ENCODE results near the gene KRT73.

Gene KRT73

DNA sequence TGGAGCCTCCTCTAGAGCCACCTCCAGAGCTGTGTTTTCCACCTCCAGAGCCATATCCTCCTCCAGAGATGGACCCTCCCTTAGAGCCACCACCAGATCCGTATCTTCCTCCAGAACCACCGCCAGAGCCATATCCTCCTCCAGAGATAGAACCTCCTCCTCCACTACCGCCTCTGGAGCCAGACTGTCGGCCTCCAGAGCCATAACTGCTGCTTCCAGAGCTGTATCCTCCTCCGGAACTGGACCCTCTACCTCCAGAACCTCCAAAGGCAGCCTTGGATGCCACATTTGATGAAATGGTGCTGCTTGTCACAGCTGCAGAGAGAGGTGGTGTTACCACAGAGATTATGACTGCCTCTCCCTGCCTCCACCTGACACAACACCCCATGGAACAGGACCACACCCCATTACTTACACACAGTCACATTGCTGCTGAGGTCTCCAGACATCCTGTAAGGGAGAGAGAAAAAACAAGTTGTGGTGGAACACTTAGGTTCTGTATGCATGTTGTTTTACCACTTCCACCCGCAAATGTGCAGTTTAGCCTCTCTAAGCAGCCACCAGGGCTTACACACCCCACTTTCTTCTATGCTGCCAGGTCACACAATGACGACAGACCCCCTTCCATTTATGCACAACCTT is 26.9 kb upstream of the KRT73 start:
- peak; percentile 74 for DNase-seq

DNA sequence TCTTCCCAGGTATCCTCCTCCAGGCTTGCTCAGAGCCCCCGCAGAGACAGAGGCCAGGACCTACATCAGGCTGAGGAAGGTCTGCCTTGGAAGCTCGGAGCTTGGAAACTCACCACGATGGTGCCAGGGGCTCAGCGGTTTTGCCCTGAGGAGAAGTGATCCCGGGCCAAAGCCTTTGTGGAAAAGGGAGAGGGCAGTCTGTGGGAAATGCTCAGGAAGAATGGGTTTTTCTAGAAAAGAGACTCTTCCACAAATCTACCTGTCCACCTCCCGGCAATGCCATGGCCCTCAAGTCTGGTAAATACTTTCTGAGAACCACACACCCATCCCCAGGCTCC is 25.7 kb upstream of the KRT73 start:
- no peak for DNase-seq

DNA sequence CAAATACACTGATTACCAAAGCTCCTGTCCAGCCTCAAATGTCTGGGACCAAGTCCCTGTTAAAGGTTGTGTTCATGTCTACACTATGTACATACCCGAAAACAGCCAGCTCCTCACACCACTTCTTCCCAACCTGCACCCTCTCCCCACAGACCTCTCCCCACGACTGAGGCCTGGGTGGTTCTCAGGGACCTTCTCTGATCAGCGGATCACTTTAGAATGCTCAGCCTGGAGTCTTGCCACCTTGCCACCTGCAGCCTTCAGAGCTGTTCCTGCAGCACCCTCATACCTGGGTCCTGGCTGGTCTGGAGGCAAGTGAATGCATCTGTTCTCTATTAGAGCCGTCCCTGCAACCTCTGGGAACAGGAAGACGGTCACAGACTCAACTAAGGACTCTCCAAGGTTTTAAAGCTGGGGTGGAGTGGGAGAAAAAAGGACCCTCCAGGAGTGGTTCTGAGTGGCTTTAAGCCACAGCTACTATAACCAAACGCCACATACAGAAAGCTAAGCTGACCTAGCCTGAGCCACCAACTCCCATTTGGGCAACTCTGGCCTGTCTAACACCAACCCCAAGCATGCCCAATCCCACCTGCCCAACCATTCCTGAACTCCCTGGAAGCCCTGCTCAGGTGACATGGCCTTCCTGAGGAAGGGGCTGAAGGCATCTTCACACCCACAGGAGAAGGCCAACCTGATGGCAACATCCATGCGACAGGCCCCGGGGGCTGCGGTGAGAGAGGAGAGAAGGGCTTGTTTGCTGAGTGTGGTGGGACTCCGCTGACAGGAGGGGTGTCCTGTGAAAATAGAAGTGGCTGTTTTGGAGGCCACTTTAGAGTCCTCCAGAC is 25.1 kb upstream of the KRT73 start:
- no peak for DNase-seq

DNA sequence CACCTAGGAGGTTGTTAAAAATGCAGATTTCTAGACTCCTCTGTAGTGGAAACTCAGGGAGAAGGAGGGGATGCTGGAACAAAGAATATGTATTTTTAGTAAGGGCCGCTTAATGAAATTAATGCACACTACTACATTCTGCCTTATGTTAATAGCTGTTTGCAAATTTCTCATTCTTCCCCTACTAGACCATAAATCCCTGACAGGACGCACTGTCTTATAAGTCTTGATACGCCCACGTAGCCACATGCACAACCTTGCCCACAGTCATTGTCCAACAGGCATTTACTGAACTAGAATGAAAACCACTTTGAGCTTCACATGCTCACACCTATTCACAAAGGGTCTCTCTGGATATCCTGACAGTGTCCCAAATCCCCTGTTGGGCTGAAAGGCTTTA is 23.1 kb upstream of the KRT73 start:
- no peak for DNase-seq

DNA sequence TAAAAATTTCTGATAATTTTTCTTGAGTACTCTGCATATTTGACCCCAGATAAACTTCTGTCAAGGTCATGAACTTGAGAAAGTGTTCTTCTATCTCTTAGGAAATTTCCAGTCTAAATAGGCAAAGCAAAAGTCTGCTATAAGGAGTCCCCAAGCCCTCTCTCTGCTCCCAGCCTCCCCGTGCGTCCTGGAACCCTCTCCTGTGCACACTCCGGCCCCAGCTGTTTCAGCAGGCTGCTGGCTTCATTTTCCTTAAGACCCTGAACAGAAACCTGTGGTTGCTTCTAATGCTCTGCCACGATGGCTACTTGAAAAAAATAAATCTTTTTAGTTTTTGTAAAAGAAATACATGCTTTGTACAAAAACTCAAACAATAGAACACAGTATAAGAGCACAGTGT is 18.9 kb upstream of the KRT73 start:
- DNase-seq = no peak

DNA sequence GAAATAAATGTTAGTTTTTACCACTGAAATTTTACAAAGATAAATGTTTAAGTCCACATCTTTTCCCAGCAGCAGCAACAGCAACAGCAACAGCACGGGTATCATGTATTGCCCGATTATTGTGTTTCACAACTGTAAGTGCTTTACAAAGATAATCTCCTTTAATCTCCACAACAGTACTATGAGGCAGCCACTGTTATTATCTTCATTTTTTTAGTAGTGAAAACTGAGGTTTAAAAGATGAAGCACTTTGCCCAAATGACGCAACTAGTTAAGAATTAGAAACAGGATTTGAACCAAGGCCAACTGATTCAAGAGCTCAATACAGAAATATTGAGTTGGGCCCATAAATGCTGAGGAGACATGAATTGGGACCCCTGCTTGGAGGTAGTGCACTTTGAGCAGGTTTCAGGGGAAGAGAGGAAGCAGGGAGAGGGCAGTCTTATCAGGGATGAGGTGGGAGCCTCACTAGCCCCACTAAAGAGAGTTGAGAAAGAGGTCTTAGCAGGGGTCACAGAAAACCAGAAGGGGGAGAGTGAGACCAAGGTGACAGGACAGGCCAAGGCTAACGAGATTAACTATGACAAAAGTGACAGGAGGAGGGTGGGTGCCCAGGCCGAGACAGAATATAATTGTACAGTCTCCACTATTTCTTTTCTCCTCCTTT is 18.4 kb upstream of the KRT73 start:
- no peak for DNase-seq

DNA sequence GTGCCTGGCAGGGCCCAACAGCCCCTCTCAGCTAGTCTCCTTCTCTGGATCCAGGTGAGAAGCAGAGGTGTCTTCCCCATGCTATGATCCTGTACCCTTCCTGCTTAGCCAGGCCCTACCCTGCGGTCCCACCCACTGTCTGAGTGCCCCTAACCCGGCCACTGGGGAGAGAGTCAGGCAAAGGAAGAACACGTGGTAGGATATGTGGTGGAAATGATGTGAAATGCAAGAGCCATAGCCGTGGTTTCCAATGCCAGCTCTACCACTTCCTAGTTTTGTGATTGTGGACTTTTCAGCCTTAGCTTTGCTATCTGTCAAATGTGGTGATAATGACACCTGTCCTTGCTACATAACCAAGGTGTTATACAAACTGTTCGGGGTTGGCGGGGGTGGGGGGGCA is 17.8 kb upstream of the KRT73 start:
- no peak for DNase-seq

DNA sequence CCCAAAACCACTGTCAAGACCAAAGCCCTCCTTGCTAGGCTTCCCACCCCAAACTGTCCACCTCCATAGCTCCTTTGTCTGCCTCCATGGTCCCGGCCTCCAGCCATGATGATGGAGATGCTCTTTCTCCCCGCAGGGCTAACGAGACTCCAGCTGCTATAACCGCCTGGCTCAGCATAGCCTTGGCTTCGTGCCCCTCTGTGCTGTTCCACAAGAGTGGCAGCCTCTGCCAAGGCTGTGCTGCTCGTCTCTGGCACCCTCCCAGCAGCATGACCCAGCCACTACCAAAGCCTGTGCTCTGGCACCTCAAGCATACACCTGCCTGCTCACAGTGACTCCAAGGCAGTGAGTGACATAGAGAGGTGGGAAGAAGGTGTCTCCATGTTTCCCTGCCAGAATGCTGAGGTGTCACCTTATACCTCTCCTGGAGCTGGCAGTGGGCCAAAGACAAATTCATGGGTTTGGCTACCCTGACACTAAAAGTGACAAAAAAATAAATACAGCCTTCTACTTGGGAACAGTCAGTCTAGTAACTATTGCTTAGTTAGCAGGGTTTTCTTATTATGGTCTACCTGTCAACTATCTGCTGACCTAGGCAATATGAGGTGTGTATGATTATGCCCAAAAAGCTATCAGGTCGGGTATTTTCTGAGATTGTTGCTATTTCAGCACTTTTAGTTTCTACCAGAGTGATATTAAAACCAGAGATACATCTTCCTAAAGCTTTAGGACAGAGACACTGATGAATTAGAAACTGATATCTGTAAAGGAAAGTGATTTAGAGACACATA is 16.1 kb upstream of the KRT73 start:
- peak; percentile 31 for DNase-seq

DNA sequence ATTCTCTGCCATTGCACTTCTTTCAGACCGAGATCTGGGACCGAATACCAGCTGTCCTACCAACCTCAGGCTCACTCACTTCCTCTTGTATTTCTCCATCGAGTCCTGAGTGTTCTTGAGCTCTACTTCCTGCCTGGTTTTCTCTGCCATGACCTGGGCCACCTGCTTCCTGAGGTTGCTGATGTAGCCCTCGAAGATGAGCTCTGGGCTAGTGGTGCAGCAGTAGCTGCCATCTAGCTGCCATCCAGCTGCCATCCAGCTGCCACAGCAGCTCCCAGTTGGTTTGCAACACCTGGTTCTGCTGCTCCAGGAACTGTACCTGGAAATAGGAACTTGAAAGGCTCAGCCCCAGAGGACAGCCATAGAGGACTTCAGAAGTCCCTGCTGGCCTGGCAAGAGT is 15.0 kb upstream of the KRT73 start:
- no peak for DNase-seq

DNA sequence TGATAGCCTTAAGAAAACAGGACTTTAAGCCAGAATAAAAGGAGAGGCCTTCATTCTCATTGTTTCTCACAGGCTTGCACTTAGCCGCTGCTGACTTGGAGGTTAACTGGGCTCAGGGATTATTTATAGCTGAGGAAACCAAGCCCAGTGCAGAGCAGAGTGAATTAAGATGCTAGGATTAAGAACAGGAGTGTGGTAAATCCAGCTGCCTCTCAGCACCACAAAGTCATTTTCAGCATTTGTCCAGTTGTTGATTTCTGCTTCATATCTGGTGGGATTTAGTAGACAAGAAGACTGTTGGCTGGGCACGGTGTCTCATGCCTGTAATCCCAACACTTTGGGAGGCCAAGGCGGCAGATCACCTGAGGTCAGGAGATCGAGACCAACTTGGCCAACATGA is 14.3 kb upstream of the KRT73 start:
- no peak for DNase-seq

DNA sequence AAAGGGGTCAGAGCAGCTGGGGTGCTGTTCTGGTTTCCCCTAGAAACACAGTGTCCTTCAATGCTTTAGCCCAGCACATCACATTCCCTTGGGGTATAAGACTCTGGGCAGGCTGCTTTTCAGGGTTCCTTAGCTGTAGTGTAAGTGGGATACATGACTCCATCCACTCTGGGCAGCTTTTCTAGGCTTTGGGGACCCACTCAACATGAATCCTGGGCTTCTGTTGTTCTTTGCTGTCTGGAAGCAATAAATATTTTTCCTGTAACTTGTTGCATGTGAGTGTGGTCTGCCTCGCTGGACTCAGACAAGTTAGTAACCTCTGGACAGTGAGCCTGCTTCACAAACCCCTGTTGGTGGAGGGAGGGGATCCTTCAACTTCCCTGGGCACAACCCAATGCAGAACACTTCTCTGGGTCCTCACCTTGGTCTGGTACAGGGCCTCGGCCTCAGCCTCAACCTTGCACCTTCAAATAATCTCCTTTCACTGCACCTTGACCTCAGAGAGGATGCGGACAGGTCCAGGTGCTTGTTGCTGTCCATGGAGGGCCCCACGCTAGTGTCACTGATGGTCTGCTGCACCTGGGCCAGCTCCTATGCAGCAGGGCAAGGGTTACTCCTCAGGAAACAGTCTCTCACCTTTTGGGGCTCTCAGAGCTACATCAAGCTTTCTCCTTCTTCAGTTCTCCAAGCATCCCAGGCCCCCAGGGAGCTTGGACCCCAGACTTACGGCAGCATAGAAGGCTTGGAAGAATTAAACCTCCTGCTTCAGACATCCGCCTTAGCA is 13.5 kb upstream of the KRT73 start:
- no peak for DNase-seq

DNA sequence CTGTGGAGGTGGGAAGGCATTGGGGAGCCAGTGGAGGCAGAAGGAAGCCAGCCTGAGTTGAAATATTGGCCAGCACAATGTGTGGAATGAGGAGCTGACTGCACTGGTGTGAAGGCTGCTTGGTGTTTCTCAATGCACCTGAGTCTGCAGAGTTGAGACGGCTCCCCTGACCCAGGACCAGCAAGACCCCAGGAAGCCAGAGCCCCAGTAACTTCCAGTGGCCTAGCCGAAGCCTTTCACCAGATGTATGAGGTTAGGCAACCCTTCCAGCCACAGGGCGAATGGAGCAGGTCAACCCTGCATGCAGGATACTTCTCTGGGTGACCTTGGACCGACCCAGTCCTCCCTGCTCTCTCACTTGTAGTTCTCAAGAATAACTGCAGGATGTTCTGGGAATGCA is 12.9 kb upstream of the KRT73 start:
- DNase-seq = no peak

DNA sequence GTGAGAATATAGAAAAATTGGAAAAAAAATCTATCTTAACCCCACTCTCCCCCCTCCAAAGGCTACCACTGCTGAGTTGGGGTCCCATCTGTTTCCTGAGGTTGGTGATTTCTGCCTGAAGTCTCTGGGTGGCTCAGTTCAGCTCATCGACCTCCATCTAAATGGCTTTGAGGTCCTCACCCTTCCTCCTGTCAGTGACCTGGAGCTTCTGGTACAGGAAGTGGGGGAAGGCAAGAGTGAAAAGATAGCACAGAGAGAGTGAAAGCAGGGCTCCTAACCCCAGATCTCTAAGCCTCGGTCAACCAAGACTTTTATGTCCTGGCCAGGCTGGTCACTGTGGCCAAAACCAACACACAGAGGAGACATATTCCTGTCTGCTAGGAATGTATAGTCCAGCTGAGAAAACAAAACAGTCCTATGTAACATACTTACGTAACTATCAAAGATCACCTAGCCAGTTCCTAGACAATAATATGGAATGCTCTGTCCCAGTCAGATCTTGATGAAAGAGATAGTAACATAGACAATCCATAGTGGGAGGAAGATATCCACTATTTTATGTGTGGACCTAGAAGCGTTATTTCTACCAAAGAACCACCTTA is 12.3 kb upstream of the KRT73 start:
- no peak for DNase-seq

DNA sequence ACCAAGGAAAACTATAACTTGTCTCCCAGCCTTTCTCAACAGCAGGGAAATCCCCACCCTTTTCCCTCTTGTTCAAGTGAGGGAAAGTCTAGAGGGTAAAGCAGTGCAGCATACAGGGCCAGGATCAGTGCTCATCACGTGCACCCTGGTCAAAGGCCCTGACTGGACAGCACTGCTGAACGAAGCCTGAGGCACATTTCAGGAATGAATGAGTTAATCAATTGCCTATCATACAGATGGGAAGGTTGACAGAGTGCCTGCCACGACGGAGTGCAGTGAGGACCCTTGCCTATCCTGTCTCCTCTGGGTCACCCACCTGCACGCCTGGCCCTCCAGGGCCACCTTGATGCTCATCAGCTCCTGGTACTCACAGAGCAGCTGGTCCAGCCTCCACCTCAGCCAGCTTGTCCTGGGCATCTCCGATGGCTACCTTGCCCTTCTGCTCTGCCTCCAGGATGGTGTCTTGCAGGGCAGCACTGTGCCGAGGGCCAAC is 11.7 kb upstream of the KRT73 start:
- no peak for DNase-seq

DNA sequence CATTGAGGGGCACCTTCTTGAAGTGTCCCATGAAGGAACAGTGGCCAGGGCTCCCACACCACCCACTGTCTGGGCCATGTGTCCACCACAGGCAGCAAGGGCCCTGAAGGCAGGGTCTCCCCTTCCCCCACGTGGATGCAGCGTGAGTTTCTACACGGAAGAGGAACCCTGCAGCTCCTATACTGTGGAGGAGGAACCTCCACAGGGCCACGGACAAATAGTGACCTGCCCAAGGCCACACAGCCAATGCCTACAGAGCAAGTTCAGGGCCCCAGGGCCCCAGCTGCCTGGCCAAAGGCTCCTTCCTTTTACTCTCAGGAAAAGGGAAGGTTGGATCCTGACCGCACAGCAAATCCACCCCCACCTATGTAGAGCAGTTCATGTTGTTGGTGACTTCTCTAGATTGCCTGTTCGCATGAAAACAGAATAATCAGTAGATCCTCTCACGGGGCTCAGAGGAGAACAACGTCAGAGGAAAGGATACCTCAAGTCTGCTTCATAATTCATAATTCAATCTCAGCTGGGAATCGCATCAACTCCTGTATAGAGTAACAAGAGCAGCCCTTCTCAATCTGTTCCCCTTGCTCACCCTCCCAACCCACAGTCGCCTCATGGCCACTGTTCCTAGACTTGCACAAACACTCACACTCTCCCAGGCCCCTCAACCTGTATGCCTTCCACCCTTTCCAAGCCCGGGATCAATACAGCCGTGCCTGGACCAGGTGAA is 11.1 kb upstream of the KRT73 start:
- no peak for DNase-seq

DNA sequence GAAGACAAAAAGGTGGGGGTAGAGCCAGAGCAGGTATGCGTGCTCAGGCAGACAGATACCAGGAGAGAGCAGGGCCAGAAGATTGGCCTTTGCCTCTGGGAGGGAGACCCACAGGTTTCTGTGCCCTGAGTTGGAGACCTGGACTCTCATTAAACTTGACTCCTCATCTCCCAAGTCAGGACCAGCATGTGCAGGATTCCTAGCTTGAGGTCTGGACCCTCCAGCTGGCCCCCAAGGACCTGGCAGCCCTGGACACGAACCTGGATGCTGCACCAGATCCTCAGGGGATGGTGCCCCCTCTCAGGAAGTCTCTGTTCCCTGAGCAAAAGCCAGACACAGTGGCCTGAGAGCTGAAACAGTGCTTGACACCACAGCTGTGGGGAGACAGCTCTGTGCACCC is 10.5 kb upstream of the KRT73 start:
- DNase-seq = no peak

DNA sequence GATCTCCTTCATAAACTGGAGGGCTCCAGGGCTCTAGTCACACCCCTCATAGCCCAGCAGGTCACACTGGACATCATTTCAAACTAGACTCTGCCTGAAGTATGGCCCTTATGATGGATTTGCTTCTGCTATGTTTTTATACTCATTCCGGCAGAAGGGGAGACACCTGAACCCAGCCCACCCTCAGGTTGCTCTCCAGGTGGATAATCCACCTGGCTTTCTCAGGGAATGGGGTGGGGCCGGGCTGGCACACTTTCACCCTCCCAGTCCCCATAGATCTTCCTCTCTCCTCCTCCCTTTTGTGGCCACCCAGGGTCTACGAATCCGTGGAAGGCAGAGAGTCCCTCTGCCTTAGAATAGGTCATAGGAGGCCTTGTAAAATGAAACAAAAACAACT is 9.8 kb upstream of the KRT73 start:
- DNase-seq = no peak

DNA sequence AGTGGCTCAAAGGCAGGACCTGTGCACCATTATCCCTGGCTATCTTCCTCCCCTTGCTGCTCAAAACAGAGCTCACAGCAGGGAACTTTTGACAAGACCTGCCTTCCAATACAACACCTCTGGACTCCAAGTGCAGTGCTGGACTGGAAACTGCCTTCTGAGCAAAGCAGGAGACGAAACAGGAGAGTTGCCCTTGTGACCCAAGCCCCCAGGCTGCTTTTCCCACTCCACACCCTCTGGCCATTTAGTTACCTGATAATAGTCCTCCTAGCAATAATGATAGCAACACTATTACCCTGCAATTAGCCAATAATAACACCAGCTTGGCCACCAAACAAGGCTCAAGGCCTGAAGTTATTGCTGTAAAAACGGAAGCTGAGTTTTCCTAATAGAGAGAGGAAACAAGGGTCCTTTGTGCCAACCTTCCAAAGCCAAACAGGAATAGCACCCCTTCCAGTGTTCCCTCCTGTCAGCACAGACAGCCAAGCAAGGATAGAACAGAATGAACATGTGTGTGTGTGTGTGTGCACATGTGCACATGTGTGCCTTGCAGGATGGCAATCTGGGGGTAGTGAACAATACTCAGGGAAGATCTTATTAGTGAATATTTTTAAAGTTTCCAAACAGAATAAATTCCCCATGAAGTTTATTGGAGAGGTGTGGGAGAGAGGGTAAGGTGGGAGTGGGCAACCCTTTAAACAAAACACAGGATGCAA is 9.2 kb upstream of the KRT73 start:
- DNase-seq = no peak

DNA sequence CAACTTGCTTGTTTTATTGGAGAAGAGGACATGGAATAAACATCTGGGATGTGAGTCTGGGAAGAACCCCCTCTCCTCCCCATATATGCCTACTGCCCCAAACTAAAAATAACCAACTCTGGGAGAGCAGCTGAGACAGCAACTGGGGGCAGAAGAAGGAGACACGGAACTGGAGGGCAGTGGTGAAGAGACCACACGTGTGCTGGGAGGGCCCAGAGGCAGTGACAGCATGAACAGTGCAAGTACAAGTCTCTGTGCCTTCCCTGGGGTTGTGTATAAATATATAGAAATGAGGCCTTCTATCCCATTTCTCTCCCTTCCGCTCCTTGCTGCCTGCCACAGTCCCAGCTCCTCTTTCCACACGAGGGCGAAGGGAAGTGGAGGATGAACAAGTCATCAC is 4.0 kb upstream of the KRT73 start:
- DNase-seq = no peak

DNA sequence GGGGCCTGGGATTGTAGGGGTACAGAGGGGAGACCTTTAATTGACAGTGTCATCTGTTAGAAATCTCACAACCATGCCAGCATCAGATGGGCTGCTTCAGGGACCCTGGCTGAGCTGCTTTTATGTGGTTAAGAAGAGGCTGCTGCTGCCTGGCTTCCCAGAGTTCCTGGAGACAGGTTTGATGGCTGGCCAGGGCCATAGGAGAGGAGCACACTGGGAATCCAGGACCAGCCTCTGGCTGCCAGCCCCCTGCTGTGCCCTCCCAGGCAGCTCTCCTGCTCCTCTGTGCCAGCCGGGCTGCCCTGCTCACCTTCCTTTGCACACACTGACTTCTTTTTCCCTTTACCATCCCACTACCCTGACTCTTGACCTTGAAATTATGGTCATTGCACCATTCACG is 507 bp upstream of the KRT73 start:
- DNase-seq = no peak

DNA sequence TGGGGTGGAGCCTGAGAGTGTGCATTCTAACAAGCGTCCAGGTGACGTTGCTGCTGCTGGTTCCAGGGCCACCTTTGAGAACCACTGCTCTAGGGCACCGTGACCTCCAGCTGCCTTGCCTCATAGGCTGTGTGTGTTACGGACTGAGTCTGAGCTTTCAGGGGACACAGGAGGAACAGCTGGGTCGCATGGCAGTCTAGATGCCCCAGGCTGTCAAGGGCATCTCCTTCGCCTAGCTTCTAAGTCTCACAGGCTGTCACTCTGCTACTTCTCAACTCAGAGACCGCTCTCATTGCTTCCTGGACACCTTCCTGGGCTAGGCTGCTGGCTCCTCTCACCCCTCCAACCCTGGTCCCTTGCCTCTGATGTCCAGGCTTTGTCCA is 965 bp downstream of the KRT73 start:
- DNase-seq = no peak
